Keratinocyte (primary cell): ENCODE results near the gene EEF1E1. TPM values are rescaled to one million over a fixed set of nuclear protein-coding genes. Genes with fewer than 3 reads are reported as not detected.

ENCODE experiments used
- DNase-seq: peaks from one replicate; pipeline ENCODE4 v3.0.0-alpha.2; 2011; ENCODE audit warnings: low read depth, missing footprints, low spot score
- FAIRE-seq: peaks from 2 replicates; lab custom pipeline; 2011; peaks lifted over from hg19 to GRCh38; lab: Jason Lieb, UNC
- H2AFZ ChIP-seq: 2 replicates; pipeline ENCODE4 v1.6.0; 2012; ENCODE audit warnings: low read length, control low read depth, inconsistent platforms; ENCODE audit not compliant: control insufficient read depth
- H3K27ac ChIP-seq: 2 replicates; pipeline ENCODE4 v1.5.1; 2011; ENCODE audit warnings: low read length; ENCODE audit not compliant: control insufficient read depth, insufficient read depth
- H3K27me3 ChIP-seq: 3 replicates; pipeline ENCODE4 v1.6.0; 2011; ENCODE audit warnings: low read length; ENCODE audit not compliant: control insufficient read depth, insufficient read depth; ENCODE audit errors: extremely low read depth
- H3K36me3 ChIP-seq, 2 experiments: 2 replicates in 1 of 2; 3 replicates in 1 of 2; pipeline ENCODE4 v1.5.1; 2011; ENCODE audit warnings: low read length in 2 of 2, mild to moderate bottlenecking in 1 of 2; ENCODE audit not compliant: control insufficient read depth in 2 of 2, insufficient read depth in 2 of 2; ENCODE audit errors: extremely low read depth in 1 of 2
- H3K4me1 ChIP-seq: 3 replicates; pipeline ENCODE4 v1.5.1; 2011; ENCODE audit warnings: low read length; ENCODE audit not compliant: control insufficient read depth, insufficient read depth; ENCODE audit errors: extremely low read depth
- H3K4me2 ChIP-seq: 3 replicates; pipeline ENCODE4 v1.6.0; 2011; ENCODE audit warnings: low read depth, low read length; ENCODE audit not compliant: control insufficient read depth, insufficient read depth; ENCODE audit errors: extremely low read depth
- H3K4me3 ChIP-seq, 3 experiments: fragments of 200-600 bp in 1 of 3; sonication (generic) in 1 of 3; 2 replicates in 2 of 3; 3 replicates in 1 of 3; pipeline ENCODE4 v1.5.1; 2011 to 2016; ENCODE audit warnings: low read length in 3 of 3, mild to moderate bottlenecking in 3 of 3, control low read depth in 2 of 3, inconsistent platforms in 1 of 3, low read depth in 1 of 3, mixed read lengths in 1 of 3, mixed run types in 1 of 3, moderate library complexity in 1 of 3; ENCODE audit not compliant: control insufficient read depth in 2 of 3, insufficient read depth in 2 of 3; ENCODE audit errors: extremely low read depth in 1 of 3
- H3K79me2 ChIP-seq: 2 replicates; pipeline ENCODE4 v1.6.0; 2012; ENCODE audit warnings: low read length; ENCODE audit not compliant: control insufficient read depth, insufficient read depth
- H3K9ac ChIP-seq: 3 replicates; pipeline ENCODE4 v1.6.0; 2011; ENCODE audit warnings: low read length; ENCODE audit not compliant: control insufficient read depth, insufficient read depth; ENCODE audit errors: extremely low read depth
- H3K9me1 ChIP-seq: 3 replicates; pipeline ENCODE4 v1.6.0; 2011; ENCODE audit warnings: low read length; ENCODE audit not compliant: control insufficient read depth, insufficient read depth; ENCODE audit errors: extremely low read depth
- H3K9me3 ChIP-seq: 2 replicates; pipeline ENCODE4 v1.5.1; 2012; ENCODE audit warnings: low read depth, low read length; ENCODE audit not compliant: control insufficient read depth
- H4K20me1 ChIP-seq: 3 replicates; pipeline ENCODE4 v1.6.0; 2011; ENCODE audit warnings: low read length; ENCODE audit not compliant: control insufficient read depth, insufficient read depth; ENCODE audit errors: extremely low read depth
- CTCF ChIP-seq, 3 experiments: IDR thresholded peaks in 1 of 3; conservative IDR thresholded peaks in 1 of 3; optimal IDR thresholded peaks in 1 of 3; 2 replicates in 2 of 3; 3 replicates in 1 of 3; pipeline versions ENCODE3 to v1.5.1; 2011; ENCODE audit warnings: low read length in 3 of 3, mild to moderate bottlenecking in 3 of 3, moderate library complexity in 2 of 3, control low read depth in 1 of 3, inconsistent platforms in 1 of 3; ENCODE audit not compliant: insufficient read depth in 2 of 3; ENCODE audit errors: extremely low read depth in 1 of 3
- EZH2 ChIP-seq: IDR thresholded peaks from one replicate; pipeline ENCODE4 v1.6.1; 2012; ENCODE audit warnings: inconsistent platforms, mild to moderate bottlenecking, low read length, moderate library complexity
- dilution Hi-C: fragments of 300-500 bp; cut with MboI; formaldehyde crosslinking; loops from one replicate; pipeline ENCODE4 v1.7.0; 2020; ENCODE audit warnings: low sequenced_read_pairs; ENCODE audit not compliant: extremely low pct_ligation_motif_present
- polyA plus RNA-seq, 5 experiments: library from polyadenylated mRNA; depleted of rRNA in 3 of 5; stranded (reverse) in 3 of 5; stranded (forward) in 1 of 5; unstranded in 1 of 5; fragments of >200 nt; gene quantifications; 1 replicate in 1 of 5; 2 replicates in 3 of 5; 3 replicates in 1 of 5; pipeline versions ENCODE4 v1.2.1 to v1.2.3, GENCODE V29; 2011 to 2012; ENCODE audit warnings: missing spikeins in 2 of 5, low read depth in 1 of 5, low replicate concordance in 1 of 5

The EEF1E1 gene
- polyA plus RNA-seq, 1 donor (not counting 4 experiments of a cell fraction or from before 2014, with no cell fraction given): 83.5 TPM

DNA sequence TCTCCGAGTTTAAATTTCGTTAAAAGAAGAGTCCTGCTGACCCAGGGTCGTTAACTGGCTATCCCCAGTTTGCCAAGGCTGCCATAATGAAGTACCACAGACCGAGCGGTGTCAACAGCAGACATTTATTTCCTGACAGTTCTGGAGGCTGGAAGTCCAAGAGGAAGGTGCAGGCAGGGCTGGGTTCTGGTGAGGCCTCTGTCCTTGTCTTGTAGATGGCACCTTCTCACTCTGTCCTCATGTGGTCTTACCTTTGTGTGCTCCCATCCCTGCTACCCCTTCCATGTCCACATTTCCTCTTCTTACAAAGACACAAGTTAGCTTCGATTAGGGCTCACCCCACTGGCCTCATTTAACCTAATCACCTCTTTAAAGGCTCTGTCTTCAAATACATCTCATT is 29.8 kb upstream of the EEF1E1 start:
- dilution Hi-C loops: no loop called here
- Histone ChIP-seq H3K9me3 (no peaks in the 10 kb centered on the region), H3K4me3 (no peak overlapping the region), H3K79me2 (no peaks in the 10 kb centered on the region), H2AFZ (no peak overlapping the region), H4K20me1 (no peaks in the 10 kb centered on the region), H3K36me3 (no peaks in the 10 kb centered on the region), H3K27ac (no peak overlapping the region), H3K9ac (no peak overlapping the region), H3K4me2 (no peak overlapping the region), H3K9me1 (no peaks in the 10 kb centered on the region), H3K27me3 (no peaks in the 10 kb centered on the region), H3K4me1 (no peaks in the 10 kb centered on the region)
- DNase-seq (no peak), FAIRE-seq (no peak)
- TF ChIP-seq EZH2 (no peak), CTCF (optimal IDR thresholded peaks at IDR 0.05 in 1 of 3, IDR thresholded peaks at IDR 0.05 in 1 of 3, conservative IDR thresholded peaks at IDR 0.05 in 1 of 3; ENCODE audit: extremely low read depth in 1 of 3, insufficient read depth in 2 of 3, low read length in 3 of 3) (no peak)

DNA sequence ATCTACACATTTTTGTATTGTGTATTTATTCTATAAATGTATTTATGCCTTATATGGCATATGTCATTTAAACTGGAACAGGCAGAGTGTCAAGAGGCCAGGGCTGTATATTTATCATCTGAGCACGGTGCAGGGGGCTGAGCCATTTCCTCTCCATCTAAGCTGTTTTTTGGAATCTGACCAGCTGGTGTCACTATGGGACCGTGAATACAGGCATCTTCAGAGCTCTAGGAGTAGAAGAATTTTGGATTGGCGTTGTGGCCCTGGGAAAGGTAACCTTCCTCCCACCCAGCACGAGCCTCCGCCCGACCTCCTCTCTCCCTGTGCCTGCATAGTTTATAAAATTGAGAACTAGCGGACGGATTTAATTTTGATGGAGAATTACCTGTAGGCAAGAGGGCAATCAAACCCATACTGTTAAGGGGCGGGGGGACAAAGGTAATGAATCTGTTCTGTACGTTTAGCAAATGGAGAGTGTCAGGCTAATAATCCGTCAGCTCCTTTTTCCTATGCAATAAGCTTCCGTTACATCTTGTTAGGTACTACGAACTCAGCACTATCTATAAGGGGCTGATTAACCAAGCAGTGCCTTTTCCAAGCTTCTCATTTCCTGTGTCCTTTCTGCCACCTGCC is 29.0 kb upstream of the EEF1E1 start:
- Histone ChIP-seq H3K4me2 (no peak overlapping the region), H3K36me3 (no peaks in the 10 kb centered on the region), H3K4me1 (no peaks in the 10 kb centered on the region), H3K9ac (no peak overlapping the region), H3K27me3 (no peaks in the 10 kb centered on the region), H2AFZ (no peak overlapping the region), H3K4me3 (no peak overlapping the region), H3K9me1 (no peaks in the 10 kb centered on the region), H3K27ac (no peak overlapping the region), H3K79me2 (no peaks in the 10 kb centered on the region), H4K20me1 (no peaks in the 10 kb centered on the region), H3K9me3 (no peaks in the 10 kb centered on the region)
- dilution Hi-C loops: no loop called here
- no peak for FAIRE-seq
- DNase-seq: peak; percentile 23
- TF ChIP-seq CTCF (optimal IDR thresholded peaks at IDR 0.05 in 1 of 3, IDR thresholded peaks at IDR 0.05 in 1 of 3, conservative IDR thresholded peaks at IDR 0.05 in 1 of 3; ENCODE audit: extremely low read depth in 1 of 3, insufficient read depth in 2 of 3, low read length in 3 of 3) (peak; percentile 58 to 77 (median 60)), EZH2 (no peak)
